Skeletal muscle tissue (tissue), 4 donors: ENCODE data around the gene C1R. TPM values are rescaled to one million over a fixed set of nuclear protein-coding genes. Genes with fewer than 3 reads are reported as not detected.
"Not testable (repeated sequence)": the region's sequence is repeated elsewhere in the genome, so short reads cannot be mapped to it uniquely, and the experiment has no call there.

ENCODE experiments used
- H3K27ac ChIP-seq: one replicate; pipeline ENCODE4 v1.7.0; 2013; ENCODE audit warnings: mild to moderate bottlenecking, low read depth, low read length, inconsistent platforms
- H3K27me3 ChIP-seq, 3 donors: one replicate each; pipeline ENCODE4 v1.7.0; 2013; ENCODE audit warnings: low read length in 3 of 3; ENCODE audit not compliant: control insufficient read depth in 3 of 3, insufficient read depth in 3 of 3
- H3K36me3 ChIP-seq, 3 donors: one replicate each; pipeline ENCODE4 v1.7.0; 2013; ENCODE audit warnings: low read length in 3 of 3; ENCODE audit not compliant: control insufficient read depth in 3 of 3, insufficient read depth in 3 of 3
- H3K4me1 ChIP-seq, 3 donors: one replicate each; pipeline ENCODE4 v1.7.0; 2013; ENCODE audit warnings: low read length in 3 of 3, mild to moderate bottlenecking in 3 of 3; ENCODE audit not compliant: control insufficient read depth in 3 of 3, insufficient read depth in 3 of 3
- H3K4me3 ChIP-seq, 3 donors: one replicate each; pipeline ENCODE4 v1.7.0; 2013; ENCODE audit warnings: low read length in 3 of 3
- H3K9ac ChIP-seq, 3 donors: one replicate each; pipeline ENCODE4 v1.7.0; 2013; ENCODE audit warnings: low read length in 3 of 3, mild to moderate bottlenecking in 3 of 3, moderate library complexity in 2 of 3, low read depth in 1 of 3
- H3K9me3 ChIP-seq, 3 donors: one replicate each; pipeline ENCODE4 v1.7.0; 2013; ENCODE audit warnings: low read length in 3 of 3; ENCODE audit not compliant: control insufficient read depth in 3 of 3
- total RNA-seq: library from RNA; depleted of rRNA; stranded (reverse); fragments of >200 nt; gene quantifications from one replicate; pipeline ENCODE4 v1.2.3, GENCODE V29; 2014
- donor health status: Osteomylitis.

The C1R gene
- total RNA-seq, 1 donor from 2014 or later, result 76.7 TPM

- H3K4me3 ChIP-seq, result no peak overlapping the region
- no peak overlapping the region for H3K27ac ChIP-seq
- H3K27me3 ChIP-seq, result no peaks in the 10 kb centered on the region
Observed at GRCh38 chr12:7047306-7047705, 44.9 kb downstream of the C1R start.

GRCh38 chr12:7046383-7047105, 45.7 kb downstream of the C1R start:
- Histone ChIP-seq H3K27me3 (no peaks in the 10 kb centered on the region), H3K36me3 (no peaks in the 10 kb centered on the region), H3K4me3 (no peak overlapping the region), H3K9ac (no peak overlapping the region), H3K4me1 (peaks cover 3 to 14% (median 7%) of the 10 kb centered on the region in 3 donors), H3K27ac (no peak overlapping the region), H3K9me3 (no peaks in the 10 kb centered on the region)

More at GRCh38 chr12:7047306-7047705, 44.9 kb downstream of the C1R start:
- Histone ChIP-seq H3K9me3 (no peaks in the 10 kb centered on the region), H3K36me3 (no peaks in the 10 kb centered on the region), H3K4me1 (peaks cover 3 to 14% (median 7%) of the 10 kb centered on the region in 3 donors), H3K9ac (no peak overlapping the region)

- no peak overlapping the region for H3K4me3 ChIP-seq
- H3K4me1 ChIP-seq, result peaks cover 3 to 14% (median 7%) of the 10 kb centered on the region in 3 donors
- no peak overlapping the region for H3K9ac ChIP-seq
- H3K36me3 ChIP-seq, result no peaks in the 10 kb centered on the region
- no peaks in the 10 kb centered on the region for H3K27me3 ChIP-seq
- no peak overlapping the region for H3K27ac ChIP-seq
- no peaks in the 10 kb centered on the region for H3K9me3 ChIP-seq
Observed at GRCh38 chr12:7045913-7046312, 46.3 kb downstream of the C1R start.

GRCh38 chr12:7042842-7043241, 49.4 kb downstream of the C1R start:
- Histone ChIP-seq H3K9me3 (no peaks in the 10 kb centered on the region), H3K27ac (no peak overlapping the region), H3K9ac (no peak overlapping the region), H3K27me3 (no peaks in the 10 kb centered on the region), H3K4me3 (no peak overlapping the region), H3K36me3 (no peaks in the 10 kb centered on the region), H3K4me1 (peaks cover 0 to 5% (median 2%) of the 10 kb centered on the region in 3 donors)

- Histone ChIP-seq H3K4me3 (no peak overlapping the region), H3K9me3 (no peaks in the 10 kb centered on the region), H3K9ac (no peak overlapping the region), H3K27ac (no peak overlapping the region), H3K27me3 (no peaks in the 10 kb centered on the region), H3K4me1 (no peaks in the 10 kb centered on the region), H3K36me3 (no peaks in the 10 kb centered on the region)
Observed at GRCh38 chr12:7039403-7039802, 52.8 kb downstream of the C1R start.

GRCh38 chr12:7038591-7038990, 53.7 kb downstream of the C1R start:
- no peaks in the 10 kb centered on the region for H3K27me3 ChIP-seq
- H3K4me1 ChIP-seq, result no peaks in the 10 kb centered on the region
- no peaks in the 10 kb centered on the region for H3K36me3 ChIP-seq
- H3K9ac ChIP-seq, result no peak overlapping the region
- H3K4me3 ChIP-seq, result no peak overlapping the region
- no peak overlapping the region for H3K27ac ChIP-seq
- H3K9me3 ChIP-seq, result no peaks in the 10 kb centered on the region

GRCh38 chr12:7037411-7037810, 54.8 kb downstream of the C1R start:
- H3K27me3 ChIP-seq, H3K4me3 ChIP-seq, H3K27ac ChIP-seq, H3K36me3 ChIP-seq, H3K4me1 ChIP-seq, H3K9me3 ChIP-seq, H3K9ac ChIP-seq: not testable (repeated sequence)

GRCh38 chr12:7035463-7035862, 56.8 kb downstream of the C1R start:
- no peaks in the 10 kb centered on the region for H3K9me3 ChIP-seq
- no peaks in the 10 kb centered on the region for H3K4me1 ChIP-seq
- H3K4me3 ChIP-seq, result no peak overlapping the region
- no peaks in the 10 kb centered on the region for H3K27me3 ChIP-seq
- no peak overlapping the region for H3K9ac ChIP-seq
- no peak overlapping the region for H3K27ac ChIP-seq
- no peaks in the 10 kb centered on the region for H3K36me3 ChIP-seq

GRCh38 chr12:7034464-7034863, 57.8 kb downstream of the C1R start:
- Histone ChIP-seq H3K27ac (no peak overlapping the region), H3K9ac (no peak overlapping the region), H3K36me3 (no peaks in the 10 kb centered on the region), H3K4me1 (no peaks in the 10 kb centered on the region), H3K9me3 (no peaks in the 10 kb centered on the region), H3K27me3 (no peaks in the 10 kb centered on the region), H3K4me3 (no peak overlapping the region)

- no peaks in the 10 kb centered on the region for H3K9me3 ChIP-seq
- H3K4me3 ChIP-seq, result no peak overlapping the region
- no peaks in the 10 kb centered on the region for H3K27me3 ChIP-seq
- H3K36me3 ChIP-seq, result no peaks in the 10 kb centered on the region
- no peak overlapping the region for H3K27ac ChIP-seq
- H3K9ac ChIP-seq, result no peak overlapping the region
- no peaks in the 10 kb centered on the region for H3K4me1 ChIP-seq
Observed at GRCh38 chr12:7032990-7033389, 59.3 kb downstream of the C1R start.
